RWPE2 (cell line): ENCODE results near the gene TTLL3.
"Not testable (repeated sequence)": the region's sequence is repeated elsewhere in the genome, so short reads cannot be mapped to it uniquely, and the experiment has no call there.

Source experiments
- ATAC-seq: fragments of 200-7000 bp; cut with Tn5 transposase; 3 replicates; pipeline ENCODE4 v1.9.1; 2021; ENCODE audit warnings: low read depth
- DNase-seq: peaks from one replicate; pipeline ENCODE4 v3.0.0-alpha.2; 2020; ENCODE audit warnings: low spot score
- H3K27ac ChIP-seq: fragments of 450-650 bp; 2 replicates; pipeline ENCODE4 v1.5.1; 2017; ENCODE audit warnings: mild to moderate bottlenecking; ENCODE audit not compliant: poor library complexity, severe bottlenecking
- H3K27me3 ChIP-seq: fragments of 250-450 bp; sonication (Bioruptor Pico); 2 replicates; pipeline ENCODE4 v1.5.1; 2021; ENCODE audit warnings: mild to moderate bottlenecking, moderate library complexity; ENCODE audit not compliant: insufficient read depth, poor library complexity, severe bottlenecking
- H3K36me3 ChIP-seq: fragments of 250-450 bp; sonication (Bioruptor Pico); 2 replicates; pipeline ENCODE4 v1.5.1; 2020; ENCODE audit warnings: low read depth, mild to moderate bottlenecking, moderate library complexity
- H3K4me1 ChIP-seq: fragments of 250-450 bp; sonication (Bioruptor Pico); 2 replicates; pipeline ENCODE4 v1.5.1; 2021; ENCODE audit warnings: mild to moderate bottlenecking, moderate library complexity; ENCODE audit not compliant: insufficient read depth, poor library complexity, severe bottlenecking
- H3K4me3 ChIP-seq: fragments of 250-450 bp; sonication (Bioruptor Pico); 2 replicates; pipeline ENCODE4 v1.5.1; 2021; ENCODE audit warnings: mild to moderate bottlenecking, moderate library complexity; ENCODE audit not compliant: severe bottlenecking
- H3K9me3 ChIP-seq: fragments of 250-450 bp; sonication (Bioruptor Pico); 2 replicates; pipeline ENCODE4 v1.5.1; 2021; ENCODE audit warnings: mild to moderate bottlenecking, moderate library complexity; ENCODE audit not compliant: severe bottlenecking
- CTCF ChIP-seq: fragments of 450-650 bp; IDR thresholded peaks from one replicate; pipeline ENCODE4 v1.5.1; 2017; ENCODE audit warnings: mild to moderate bottlenecking, moderate library complexity; ENCODE audit not compliant: poor library complexity, severe bottlenecking

TTLL3 gene

GRCh38 chr3:9870978-9871377 lies 60.9 kb downstream of the TTLL3 start:
- Histone ChIP-seq H3K27me3 (no peaks in the 10 kb centered on the region), H3K9me3 (no peaks in the 10 kb centered on the region), H3K27ac (peak overlapping the region; percentile 28), H3K4me3 (no peak overlapping the region), H3K4me1 (peaks cover 4% of the 10 kb centered on the region), H3K36me3 (no peaks in the 10 kb centered on the region)
- no peak for TF ChIP-seq CTCF
- DNase-seq, result no peak
- ATAC-seq, result peak; percentile 35; the same call in 1 of the 3 replicates

DNA sequence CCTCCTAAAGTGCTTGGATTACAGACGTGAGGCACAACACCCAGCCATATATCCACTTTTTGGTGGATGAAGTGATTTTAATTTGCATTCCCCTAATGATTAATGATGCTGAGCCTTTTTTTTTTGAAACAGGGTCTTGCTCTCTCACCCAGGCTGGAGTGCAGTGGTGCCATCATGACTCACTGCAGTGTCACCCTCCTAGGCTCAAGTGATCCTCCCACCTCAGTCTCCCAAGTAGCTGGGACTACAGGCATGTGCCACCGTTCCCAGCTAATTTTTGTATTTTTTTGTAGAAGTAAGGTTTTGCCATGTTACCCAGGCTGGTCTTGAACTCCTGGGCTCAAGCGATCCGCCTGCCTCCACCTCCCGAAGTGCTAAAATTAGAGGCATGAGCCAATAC lies 62.0 kb downstream of the TTLL3 start:
- H3K36me3 ChIP-seq, H3K27me3 ChIP-seq, DNase-seq, H3K27ac ChIP-seq, H3K9me3 ChIP-seq, ATAC-seq, H3K4me3 ChIP-seq, H3K4me1 ChIP-seq: not testable (repeated sequence)

- ATAC-seq (no peak), DNase-seq (no peak)
- H3K4me1 ChIP-seq, result peaks cover 4% of the 10 kb centered on the region
- no peak for TF ChIP-seq CTCF
- H3K4me3 ChIP-seq, result no peak overlapping the region
- no peaks in the 10 kb centered on the region for H3K36me3 ChIP-seq
- H3K27ac ChIP-seq, result no peak overlapping the region
- H3K9me3 ChIP-seq, result no peaks in the 10 kb centered on the region
- no peaks in the 10 kb centered on the region for H3K27me3 ChIP-seq
Measured at GRCh38 chr3:9875448-9875847, 65.4 kb downstream of the TTLL3 start.

GRCh38 chr3:9876255-9876654 lies 66.2 kb downstream of the TTLL3 start:
- not testable (repeated sequence) for DNase-seq, H3K27ac ChIP-seq, H3K36me3 ChIP-seq, H3K4me1 ChIP-seq, H3K9me3 ChIP-seq, H3K27me3 ChIP-seq, H3K4me3 ChIP-seq, ATAC-seq

DNA sequence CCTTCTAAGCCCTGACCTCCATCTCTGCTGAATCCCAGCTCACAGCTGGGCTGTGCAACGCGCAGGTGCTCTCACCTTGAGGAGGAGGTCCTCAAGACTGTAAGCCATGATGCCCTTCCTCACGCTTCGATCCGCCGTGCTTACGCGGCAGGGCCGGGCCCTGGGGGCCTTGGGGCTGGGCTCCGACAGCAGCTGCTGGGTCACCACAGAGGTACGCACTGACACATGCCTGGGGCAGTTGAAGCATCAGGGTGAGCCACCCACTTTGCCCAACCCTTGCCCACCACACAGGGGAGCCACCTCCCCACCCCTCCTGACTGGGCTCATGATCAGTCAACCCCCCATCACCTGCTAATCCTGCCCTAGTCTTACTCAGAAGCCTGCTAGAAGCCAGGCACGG lies 66.9 kb downstream of the TTLL3 start:
- H3K4me1 ChIP-seq, result no peaks in the 10 kb centered on the region
- no peaks in the 10 kb centered on the region for H3K27me3 ChIP-seq
- no peaks in the 10 kb centered on the region for H3K36me3 ChIP-seq
- no peak for DNase-seq
- H3K4me3 ChIP-seq, result no peak overlapping the region
- TF ChIP-seq CTCF, result no peak
- H3K9me3 ChIP-seq, result no peaks in the 10 kb centered on the region
- ATAC-seq, result 0 out of 3 replicates have a peak, but pooled peaks have one; percentile 35
- no peak overlapping the region for H3K27ac ChIP-seq

- ATAC-seq (no peak), DNase-seq (no peak)
- Histone ChIP-seq H3K27ac (no peak overlapping the region), H3K4me3 (no peak overlapping the region), H3K36me3 (no peaks in the 10 kb centered on the region), H3K4me1 (peaks cover 3% of the 10 kb centered on the region), H3K27me3 (no peaks in the 10 kb centered on the region), H3K9me3 (no peaks in the 10 kb centered on the region)
- TF ChIP-seq CTCF, result no peak
Measured at GRCh38 chr3:9878700-9879099, 68.6 kb downstream of the TTLL3 start.
